Measurements from ENCODE around the gene RAB3GAP2. TPM values are rescaled to one million over a fixed set of nuclear protein-coding genes. Genes with fewer than 3 reads are reported as not detected.
"Not testable (repeated sequence)": the region's sequence is repeated elsewhere in the genome, so short reads cannot be mapped to it uniquely, and the experiment has no call there.

The RAB3GAP2 gene
- total and polyA plus RNA-seq, 9 donors = 7.6 to 33.4 (median 24.3) TPM

DNA sequence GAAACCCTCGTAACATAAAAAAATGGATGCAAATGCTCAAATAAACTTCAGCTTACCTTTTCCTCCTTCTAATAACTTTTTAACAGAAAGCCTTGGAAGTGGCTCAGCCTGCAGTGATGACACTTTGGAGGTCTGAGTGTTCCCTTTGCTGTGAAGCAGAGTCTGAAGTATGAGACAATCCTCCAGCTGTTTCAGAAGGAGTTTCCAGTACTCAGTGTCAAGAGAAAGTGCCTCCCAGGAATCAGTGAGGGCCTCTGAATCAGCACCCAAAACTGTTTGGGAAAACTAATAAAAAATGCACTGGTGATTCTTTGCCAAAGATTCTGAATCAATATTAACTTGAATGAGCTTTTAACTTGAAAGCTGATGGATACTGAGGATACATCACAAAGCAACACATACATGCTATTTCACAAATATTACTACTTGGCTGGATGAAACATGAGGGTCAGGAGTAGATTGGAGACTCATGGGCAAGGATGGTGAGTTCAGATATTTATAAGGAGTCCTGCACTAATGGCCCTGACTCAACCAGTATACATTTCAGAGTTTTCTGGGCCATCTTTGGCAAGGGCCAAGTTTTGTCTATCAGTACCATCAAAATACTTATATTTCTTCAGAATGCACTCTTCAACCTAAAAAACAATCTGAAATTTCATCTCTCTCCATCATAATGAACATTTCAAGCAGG, 101.3 kb downstream of the RAB3GAP2 start:
- H3K27ac ChIP-seq = no peak overlapping the region
- intact Hi-C loops (cut with DNase I) = no loop called here
- 93 to 96% (median 94%) methylated on average over 1 of the region's 1 CpG for WGBS, 3 donors
- H3K9me3 ChIP-seq = no peaks in the 10 kb centered on the region
- H3K27me3 ChIP-seq = no peaks in the 10 kb centered on the region
- no peak overlapping the region for H3K4me3 ChIP-seq
- TF ChIP-seq EP300 (IDR thresholded peaks at IDR 0.05) = no peak
- TF ChIP-seq, protein P1, sequence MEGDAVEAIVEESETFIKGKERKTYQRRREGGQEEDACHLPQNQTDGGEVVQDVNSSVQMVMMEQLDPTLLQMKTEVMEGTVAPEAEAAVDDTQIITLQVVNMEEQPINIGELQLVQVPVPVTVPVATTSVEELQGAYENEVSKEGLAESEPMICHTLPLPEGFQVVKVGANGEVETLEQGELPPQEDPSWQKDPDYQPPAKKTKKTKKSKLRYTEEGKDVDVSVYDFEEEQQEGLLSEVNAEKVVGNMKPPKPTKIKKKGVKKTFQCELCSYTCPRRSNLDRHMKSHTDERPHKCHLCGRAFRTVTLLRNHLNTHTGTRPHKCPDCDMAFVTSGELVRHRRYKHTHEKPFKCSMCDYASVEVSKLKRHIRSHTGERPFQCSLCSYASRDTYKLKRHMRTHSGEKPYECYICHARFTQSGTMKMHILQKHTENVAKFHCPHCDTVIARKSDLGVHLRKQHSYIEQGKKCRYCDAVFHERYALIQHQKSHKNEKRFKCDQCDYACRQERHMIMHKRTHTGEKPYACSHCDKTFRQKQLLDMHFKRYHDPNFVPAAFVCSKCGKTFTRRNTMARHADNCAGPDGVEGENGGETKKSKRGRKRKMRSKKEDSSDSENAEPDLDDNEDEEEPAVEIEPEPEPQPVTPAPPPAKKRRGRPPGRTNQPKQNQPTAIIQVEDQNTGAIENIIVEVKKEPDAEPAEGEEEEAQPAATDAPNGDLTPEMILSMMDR (IDR thresholded peaks at IDR 0.05) = no peak
- no peak for TF ChIP-seq POLR2A (IDR thresholded peaks at IDR 0.05)
- no peaks in the 10 kb centered on the region for H3K36me3 ChIP-seq
- H3K4me1 ChIP-seq (ENCODE audit: insufficient read depth) = no peaks in the 10 kb centered on the region
- DNase-seq = no peak

- H3K4me3 ChIP-seq; H3K36me3 ChIP-seq; H3K4me1 ChIP-seq (ENCODE audit: insufficient read depth); intact Hi-C loops (cut with DNase I); H3K9me3 ChIP-seq; DNase-seq; H3K27me3 ChIP-seq; H3K27ac ChIP-seq: not testable (repeated sequence)
- 95 to 99% (median 97%) methylated on average over 4 of the region's 4 CpGs for WGBS, 3 donors
Observed at GRCh38 chr1:220169887-220170286, 102.4 kb downstream of the RAB3GAP2 start.

DNA sequence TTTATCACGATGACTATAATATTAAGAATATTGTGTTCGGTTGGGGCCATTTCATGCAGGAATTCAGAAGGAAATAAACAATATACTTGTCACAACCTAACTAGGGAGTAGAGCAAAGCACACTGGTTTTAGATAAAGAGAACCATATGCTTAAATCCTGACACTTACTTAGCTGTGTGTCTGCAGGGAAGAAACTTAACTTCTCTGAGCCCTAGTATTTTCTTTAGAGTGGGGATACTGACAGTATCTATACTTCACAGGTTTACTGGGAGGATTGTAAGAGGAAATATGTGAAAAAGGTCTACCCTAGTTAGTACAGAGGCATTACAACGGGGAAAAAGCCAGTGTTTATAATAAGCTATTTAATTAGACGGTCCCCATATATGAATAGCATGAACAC, 105.4 kb downstream of the RAB3GAP2 start:
- Histone ChIP-seq H3K4me1 (ENCODE audit: insufficient read depth) (no peaks in the 10 kb centered on the region), H3K27me3 (no peaks in the 10 kb centered on the region), H3K4me3 (no peak overlapping the region), H3K36me3 (no peaks in the 10 kb centered on the region), H3K27ac (no peak overlapping the region), H3K9me3 (no peaks in the 10 kb centered on the region)
- DNase-seq = no peak
- intact Hi-C loops (cut with DNase I) = no loop called here
- WGBS, 3 donors = 76 to 87% (median 84%) methylated on average over 4 of the region's 4 CpGs
- TF ChIP-seq POLR2A (IDR thresholded peaks at IDR 0.05) (no peak), EP300 (IDR thresholded peaks at IDR 0.05) (no peak)
- TF ChIP-seq, protein P1 (IDR thresholded peaks at IDR 0.05) = no peak

DNA sequence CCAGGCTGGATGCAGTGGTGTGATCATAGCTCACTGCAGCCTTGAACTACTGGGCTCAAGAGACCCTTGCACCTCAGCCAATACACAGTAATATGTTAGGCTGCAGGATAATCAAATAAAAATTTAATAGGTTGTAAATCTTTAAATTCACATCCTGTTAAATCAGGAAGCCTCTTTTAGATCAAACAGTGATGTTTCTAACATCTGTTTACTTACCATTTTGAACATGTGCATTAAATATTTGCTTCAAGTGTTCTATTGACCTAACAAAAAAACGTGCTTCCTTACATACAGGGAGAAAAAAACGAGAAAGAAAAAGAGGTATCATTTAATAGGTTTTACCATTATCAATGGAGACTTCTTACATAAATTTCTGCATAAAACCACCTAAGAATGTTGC, 107.7 kb downstream of the RAB3GAP2 start:
- DNase-seq = no peak
- no peaks in the 10 kb centered on the region for H3K9me3 ChIP-seq
- TF ChIP-seq, protein P1 (IDR thresholded peaks at IDR 0.05) = no peak
- TF ChIP-seq POLR2A (IDR thresholded peaks at IDR 0.05) (no peak), EP300 (IDR thresholded peaks at IDR 0.05) (no peak)
- intact Hi-C loops (cut with DNase I) = no loop called here
- H3K27me3 ChIP-seq = no peaks in the 10 kb centered on the region
- no peak overlapping the region for H3K27ac ChIP-seq
- H3K36me3 ChIP-seq = no peaks in the 10 kb centered on the region
- 34 to 41% (median 36%) methylated on average over 2 of the region's 2 CpGs for WGBS, 3 donors
- H3K4me1 ChIP-seq (ENCODE audit: insufficient read depth) = no peaks in the 10 kb centered on the region
- no peak overlapping the region for H3K4me3 ChIP-seq

- no peaks in the 10 kb centered on the region for H3K36me3 ChIP-seq
Observed at GRCh38 chr1:220164116-220164515, 108.1 kb downstream of the RAB3GAP2 start.

More at GRCh38 chr1:220164116-220164515, 108.1 kb downstream of the RAB3GAP2 start:
- Histone ChIP-seq H3K9me3 (no peaks in the 10 kb centered on the region), H3K4me3 (no peak overlapping the region), H3K4me1 (ENCODE audit: insufficient read depth) (no peaks in the 10 kb centered on the region), H3K27me3 (no peaks in the 10 kb centered on the region), H3K27ac (no peak overlapping the region)
- intact Hi-C loops (cut with DNase I) = no loop called here
- TF ChIP-seq POLR2A (IDR thresholded peaks at IDR 0.05) = no peak
- TF ChIP-seq, protein P1 (IDR thresholded peaks at IDR 0.05) = no peak
- TF ChIP-seq EP300 (IDR thresholded peaks at IDR 0.05) = no peak
- DNase-seq = no peak
- 44 to 59% (median 50%) methylated on average over 1 of the region's 1 CpG for WGBS, 3 donors

All from ovary (tissue), 9 donors.